K562 (cell line): ENCODE measurements around the gene AGBL1. TPM values are rescaled to one million over a fixed set of nuclear protein-coding genes. Genes with fewer than 3 reads are reported as not detected.

Experiments used
- ATAC-seq: fragments of 200-7000 bp; cut with Tn5 transposase; 3 replicates; pipeline ENCODE4 v1.9.1; 2020; ENCODE audit warnings: moderate library complexity
- BruUV-seq: library from RNA; stranded (reverse); fragments of 400-500 nt; replicated peaks from 2 replicates; lab custom pipeline; 2021; lab: Mats Ljungman, UMichigan
- CTCF ChIA-PET: fragments of 300-600 bp; formaldehyde crosslinking; extraction: SDS; loops from one replicate; lab custom pipeline; 2021; ENCODE audit warnings: low intra/inter-chr PET ratio; lab: Yijun Ruan, JAX
- POLR2A ChIA-PET: fragments of 300-600, 350-650 bp; sonication (Branson Sonifier 250); formaldehyde crosslinking; extraction: SDS; loops from one replicate; lab custom pipeline; 2021; ENCODE audit warnings: antibody characterized with exemption, inconsistent platforms; lab: Yijun Ruan, JAX
- DNase-seq, 4 experiments: peaks; one replicate each; pipeline versions ENCODE4 v3.0.0 to v3.0.0-alpha.2; 2011 to 2018; ENCODE audit warnings: low spot score in 3 of 4, mixed read lengths in 3 of 4; ENCODE audit errors: extremely low read depth in 1 of 4
- FAIRE-seq: peaks from 2 replicates; lab custom pipeline; 2011; peaks lifted over from hg19 to GRCh38; lab: Jason Lieb, UNC
- H2AFZ ChIP-seq: 2 replicates; pipeline ENCODE4 v1.6.0; 2011; ENCODE audit warnings: low read depth, low read length, control low read depth, inconsistent platforms
- H3K27ac ChIP-seq: fragments of 200-600 bp; 3 replicates; pipeline ENCODE4 v1.8.0; 2011; ENCODE audit warnings: low read depth, mild to moderate bottlenecking, control low read depth, inconsistent platforms, low read length, moderate library complexity, mixed read lengths; ENCODE audit errors: extremely low read depth
- H3K27me3 ChIP-seq, 2 experiments: fragments of 300-600 bp in 1 of 2; 2 replicates in 1 of 2; 3 replicates in 1 of 2; pipeline versions ENCODE4 v1.6.0 to v1.8.0; 2011; ENCODE audit warnings: inconsistent platforms in 2 of 2, low read length in 2 of 2, mild to moderate bottlenecking in 1 of 2, mixed read lengths in 1 of 2, moderate library complexity in 1 of 2; ENCODE audit not compliant: control insufficient read depth in 2 of 2, insufficient read depth in 2 of 2
- H3K36me3 ChIP-seq: fragments of 300-600 bp; 3 replicates; pipeline ENCODE4 v1.8.0; 2011; ENCODE audit warnings: mild to moderate bottlenecking, low read length, inconsistent platforms; ENCODE audit not compliant: control insufficient read depth, insufficient read depth
- H3K4me1 ChIP-seq, 2 experiments: fragments of 200-600 bp in 1 of 2; replicated peaks in 1 of 2; 2 replicates in 1 of 2; 3 replicates in 1 of 2; pipeline versions ENCODE4 v1.5.1 to v1.8.0; 2011; ENCODE audit warnings: inconsistent platforms in 2 of 2, low read length in 2 of 2, mild to moderate bottlenecking in 1 of 2, mixed read lengths in 1 of 2, moderate library complexity in 1 of 2; ENCODE audit not compliant: control insufficient read depth in 2 of 2, insufficient read depth in 2 of 2
- H3K4me2 ChIP-seq: 2 replicates; pipeline ENCODE4 v1.6.1; 2011; ENCODE audit warnings: low read length, control low read depth, inconsistent platforms, mixed read lengths; ENCODE audit not compliant: insufficient read depth
- H3K4me3 ChIP-seq: fragments of 200-600 bp; sonication (generic), shearing (Covaris generic); 2 replicates; pipeline ENCODE4 v1.5.1; 2016; ENCODE audit warnings: control low read depth, inconsistent platforms
- H3K79me2 ChIP-seq: fragments of 200-600 bp; 3 replicates; pipeline ENCODE4 v1.8.0; 2011; ENCODE audit warnings: low read length, inconsistent platforms; ENCODE audit not compliant: control insufficient read depth, insufficient read depth
- H3K9ac ChIP-seq, 2 experiments: 2 replicates each; pipeline versions ENCODE4 v1.6.0 to v1.6.1; 2011; ENCODE audit warnings: low read depth in 2 of 2, low read length in 2 of 2, control low read depth in 1 of 2, inconsistent platforms in 1 of 2, mild to moderate bottlenecking in 1 of 2, mixed read lengths in 1 of 2; ENCODE audit not compliant: insufficient read depth in 1 of 2
- H3K9me1 ChIP-seq: one replicate; pipeline ENCODE4 v1.6.0; 2011; ENCODE audit warnings: inconsistent platforms, mild to moderate bottlenecking, low read length, moderate library complexity; ENCODE audit not compliant: control insufficient read depth, insufficient read depth
- H3K9me3 ChIP-seq: replicated peaks from 2 replicates; pipeline ENCODE4 v1.5.1; 2011; ENCODE audit warnings: low read depth, low read length, inconsistent platforms; ENCODE audit not compliant: control insufficient read depth, insufficient read depth
- H4K20me1 ChIP-seq: replicated peaks from 2 replicates; pipeline ENCODE4 v1.6.1; 2011; ENCODE audit warnings: low read length, inconsistent platforms, mixed read lengths; ENCODE audit not compliant: control insufficient read depth, insufficient read depth
- FOS ChIP-seq: IDR thresholded peaks from 3 replicates; pipeline ENCODE4 v1.6.1; 2011; ENCODE audit not compliant: insufficient read length; ENCODE audit errors: extremely low read depth
- FOXK1 ChIP-seq: sonication (generic); formaldehyde crosslinking; IDR thresholded peaks from 2 replicates; pipeline ENCODE4 v1.8.0; 2022; ENCODE audit warnings: missing genetic modification reagents, mild to moderate bottlenecking, borderline replicate concordance
- GATAD2A ChIP-seq: fragments of 450-650 bp; IDR thresholded peaks from 2 replicates; pipeline ENCODE4 v1.6.1; 2017
- GMEB1 ChIP-seq: fragments of 250-450 bp; sonication (Bioruptor Pico); IDR thresholded peaks from 2 replicates; pipeline ENCODE4 v1.4.0; 2020; ENCODE audit warnings: mild to moderate bottlenecking
- HNRNPUL1 ChIP-seq: fragments of 200-400 bp; formaldehyde crosslinking; IDR thresholded peaks from 2 replicates; pipeline ENCODE4 v1.6.1; 2017; ENCODE audit warnings: low read length
- NCOA1 ChIP-seq: fragments of 450-650 bp; IDR thresholded peaks from 2 replicates; pipeline ENCODE4 v1.6.1; 2016; ENCODE audit warnings: low read depth
- PCBP2 ChIP-seq: fragments of 200-400 bp; formaldehyde crosslinking; IDR thresholded peaks from 2 replicates; pipeline ENCODE4 v1.6.1; 2018; ENCODE audit warnings: low read length, low read depth, mild to moderate bottlenecking, moderate library complexity; ENCODE audit not compliant: poor library complexity, severe bottlenecking
- POLR2AphosphoS2 ChIP-seq: IDR thresholded peaks from 2 replicates; pipeline ENCODE4 v1.6.1; 2012; ENCODE audit warnings: low read length, improper control_type of control experiment
- SMARCC2 ChIP-seq: fragments of 450-650 bp; IDR thresholded peaks from 2 replicates; pipeline ENCODE4 v1.6.1; 2017; ENCODE audit warnings: antibody characterized with exemption, moderate library complexity, mild to moderate bottlenecking, low read depth
- SREBF2 ChIP-seq: sonication (generic); formaldehyde crosslinking; IDR thresholded peaks from 2 replicates; pipeline ENCODE4 v1.4.0; 2020; ENCODE audit warnings: mild to moderate bottlenecking, missing genetic modification reagents
- TOE1 ChIP-seq, 2 experiments: fragments of 450-650 bp in 1 of 2; sonication (generic) in 1 of 2; formaldehyde crosslinking in 1 of 2; IDR thresholded peaks; 2 replicates each; pipeline versions ENCODE4 v1.7.1 to v1.8.0; 2016 to 2022; ENCODE audit warnings: borderline replicate concordance in 2 of 2, mild to moderate bottlenecking in 2 of 2, antibody characterized with exemption in 1 of 2, inconsistent platforms in 1 of 2, low read depth in 1 of 2, missing genetic modification reagents in 1 of 2, moderate library complexity in 1 of 2
- ZBED1 ChIP-seq: IDR thresholded peaks from 2 replicates; pipeline ENCODE4 v1.6.1; 2014
- ZHX1 ChIP-seq: fragments of 150-350 bp; conservative IDR thresholded peaks from 2 replicates; pipeline ENCODE4 v1.6.1; 2014; ENCODE audit warnings: low read length
- WGBS: fragments of 100-300 bp; shearing (Covaris generic); methylation state at CpG from one replicate; pipeline ENCODE4 v1.1.6; 2016; ENCODE audit warnings: low coverage, mixed read lengths; ENCODE audit not compliant: insufficient coverage; ENCODE audit errors: missing lambda C conversion rate; 5-methylcytosine and 5-hydroxymethylcytosine counted together
- in situ Hi-C: fragments of 300-500 bp; cut with MboI; formaldehyde crosslinking; loops from 4 replicates; pipeline ENCODE4 v1.15.0; 2018; ENCODE audit warnings: inconsistent platforms, mixed read lengths
- intact Hi-C: fragments of 100-400 bp; cut with micrococcal nuclease; formaldehyde crosslinking; loops from 2 replicates; pipeline ENCODE4 v1.14.2; 2022
- polyA plus RNA-seq, 8 experiments: library from polyadenylated mRNA; depleted of rRNA in 4 of 8; stranded (reverse) in 5 of 8; unstranded in 3 of 8; fragments of >200 nt; fragmentation: Nextera tagmentation in 2 of 8; fragmentation: Illumina TruSeq in 1 of 8; extraction: Ambion mirVana in 2 of 8; extraction: Trizol in 1 of 8; gene quantifications; 2 replicates each; pipeline versions ENCODE4 v1.2.1 to v1.2.3, GENCODE V29; 2011 to 2014; ENCODE audit warnings: inconsistent platforms in 1 of 8, missing spikeins in 1 of 8
- total RNA-seq, 7 experiments: library from RNA; depleted of rRNA in 6 of 7; stranded (reverse); fragments of >200 nt in 6 of 7; fragmentation: Illumina TruSeq in 2 of 7; extraction: Trizol in 2 of 7; gene quantifications; 2 replicates each; pipeline versions ENCODE4 v1.2.1 to v1.2.3, GENCODE V29; 2011 to 2021; ENCODE audit warnings: low replicate concordance in 1 of 7

AGBL1 gene
- total and polyA plus RNA-seq, 9 of the 15 experiments (the other 6 are each of a cell fraction or from before 2014, with no cell fraction given): not detected

- no peak for FAIRE-seq
- TF ChIP-seq FOXK1 (CRISPR knock-in tag) (no peak), FOS (no peak), SREBF2 (CRISPR knock-in tag) (no peak)
- DNase-seq: no peak
- intact Hi-C loops: no loop called here
- no peak for ATAC-seq
- H3K27me3 ChIP-seq: no peaks in the 10 kb centered on the region
- no TSS peak for BruUV-seq
- H4K20me1 ChIP-seq: no peaks in the 10 kb centered on the region
- no peaks in the 10 kb centered on the region for H3K9me3 ChIP-seq
- no peak overlapping the region for H3K4me3 ChIP-seq
- in situ Hi-C loops: no loop called here
- no peaks in the 10 kb centered on the region for H3K36me3 ChIP-seq
- ChIA-PET CTCF (no interaction called here), POLR2A (no interaction called here)
- H2AFZ ChIP-seq: no peak overlapping the region
- H3K4me2 ChIP-seq: no peak overlapping the region
- no peak overlapping the region for H3K27ac ChIP-seq
- H3K79me2 ChIP-seq: no peaks in the 10 kb centered on the region
- H3K4me1 ChIP-seq: no peaks in the 10 kb centered on the region
- WGBS: 0% methylated on average over 2 of the region's 2 CpGs
- no peaks in the 10 kb centered on the region for H3K9me1 ChIP-seq
- H3K9ac ChIP-seq: no peak overlapping the region
Observed at GRCh38 chr15:86846036-86846435, 766.4 kb downstream of the AGBL1 start.

GRCh38 chr15:86849136-86849535 is 769.5 kb downstream of the AGBL1 start:
- WGBS: 0% methylated on average over 5 of the region's 5 CpGs
- BruUV-seq: no TSS peak
- Histone ChIP-seq H2AFZ (no peak overlapping the region), H4K20me1 (no peaks in the 10 kb centered on the region), H3K79me2 (no peaks in the 10 kb centered on the region), H3K9me1 (no peaks in the 10 kb centered on the region), H3K9me3 (no peaks in the 10 kb centered on the region), H3K36me3 (no peaks in the 10 kb centered on the region), H3K4me2 (no peak overlapping the region), H3K27ac (no peak overlapping the region), H3K9ac (no peak overlapping the region), H3K4me3 (no peak overlapping the region), H3K4me1 (no peaks in the 10 kb centered on the region), H3K27me3 (no peaks in the 10 kb centered on the region)
- FAIRE-seq (no peak), ATAC-seq (no peak), DNase-seq (no peak)
- POLR2A ChIA-PET: no interaction called here
- intact Hi-C loops (no loop called here), in situ Hi-C loops (no loop called here)
- CTCF ChIA-PET: no interaction called here
- no peak for TF ChIP-seq POLR2AphosphoS2
- no peak for TF ChIP-seq HNRNPUL1
- no peak for TF ChIP-seq SMARCC2
- no peak for TF ChIP-seq GATAD2A
- TF ChIP-seq TOE1 (IDR thresholded peaks at IDR 0.05; ENCODE audit: borderline replicate concordance): no peak
- TF ChIP-seq TOE1 (CRISPR knock-in tag; IDR thresholded peaks at IDR 0.05; ENCODE audit: borderline replicate concordance, low read depth): no peak
- no peak for TF ChIP-seq NCOA1
- no peak for TF ChIP-seq GMEB1 (CRISPR knock-in tag)
- no peak for TF ChIP-seq ZHX1
- TF ChIP-seq PCBP2: no peak
- TF ChIP-seq ZBED1: no peak
